HG03460 (cell line): Measurements from ENCODE around the gene FBXL7.

Experiments used
- ATAC-seq: cut with Tn5 transposase; IDR thresholded peaks from one replicate; pipeline ENCODE4 v1.9.1; 2021; ENCODE audit not compliant: unreplicated experiment

Gene FBXL7

DNA sequence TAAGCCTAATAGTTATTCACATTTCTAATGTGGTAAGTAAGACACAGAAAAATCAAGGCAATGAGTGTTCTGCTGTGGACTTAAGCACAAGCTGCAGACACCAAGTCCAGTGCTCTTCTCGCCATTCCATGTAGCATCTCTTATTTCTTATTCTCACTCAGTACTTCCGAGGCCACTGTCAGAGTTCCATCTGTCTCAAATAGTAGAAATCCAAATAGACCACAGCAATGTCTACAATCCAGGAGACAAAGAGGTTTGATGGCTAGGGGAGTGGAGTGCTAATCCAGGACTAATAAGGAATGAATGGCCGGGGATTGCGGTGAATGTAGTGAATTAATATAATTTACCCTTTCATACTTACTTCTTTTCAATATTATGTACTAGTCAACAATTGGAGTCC is 147.3 kb downstream of the FBXL7 start:
- ATAC-seq = no peak

DNA sequence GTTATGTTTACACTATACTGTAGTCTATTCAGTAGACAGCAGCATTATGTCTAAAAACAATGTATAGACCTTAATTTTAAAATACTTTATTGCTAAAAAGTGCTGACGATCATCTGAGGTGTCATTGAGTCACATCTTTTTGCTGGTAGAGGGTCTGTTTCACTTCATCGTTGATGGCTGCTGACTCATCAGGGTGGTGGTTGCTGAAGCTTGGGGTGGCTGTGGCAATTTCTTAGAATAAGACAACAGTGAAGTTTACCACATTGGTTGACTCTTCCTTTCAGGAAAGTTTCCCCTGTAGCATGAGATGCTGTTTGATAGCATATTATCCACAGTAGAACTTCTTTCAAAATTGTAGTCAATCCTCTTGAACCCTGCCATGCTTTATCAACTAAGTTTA is 150.3 kb downstream of the FBXL7 start:
- ATAC-seq = no peak

DNA sequence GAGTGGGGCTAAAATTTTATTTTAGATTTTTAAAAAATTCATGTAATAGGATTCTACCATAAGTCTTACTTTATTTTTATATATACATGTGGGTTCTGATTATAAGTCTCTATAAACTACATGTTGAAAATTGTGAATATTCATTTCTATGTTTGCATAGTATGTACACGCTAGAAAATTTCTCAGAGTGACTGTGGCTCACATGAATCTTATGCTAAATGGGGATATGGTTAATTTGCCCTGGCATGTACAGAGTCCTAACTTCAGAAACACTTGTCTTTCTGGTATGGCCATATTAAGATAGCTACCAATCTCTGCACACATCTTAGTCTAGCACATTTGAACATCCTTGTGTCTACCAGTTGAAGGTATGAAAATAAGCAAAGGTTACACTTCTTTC is 154.8 kb downstream of the FBXL7 start:
- ATAC-seq = no peak

DNA sequence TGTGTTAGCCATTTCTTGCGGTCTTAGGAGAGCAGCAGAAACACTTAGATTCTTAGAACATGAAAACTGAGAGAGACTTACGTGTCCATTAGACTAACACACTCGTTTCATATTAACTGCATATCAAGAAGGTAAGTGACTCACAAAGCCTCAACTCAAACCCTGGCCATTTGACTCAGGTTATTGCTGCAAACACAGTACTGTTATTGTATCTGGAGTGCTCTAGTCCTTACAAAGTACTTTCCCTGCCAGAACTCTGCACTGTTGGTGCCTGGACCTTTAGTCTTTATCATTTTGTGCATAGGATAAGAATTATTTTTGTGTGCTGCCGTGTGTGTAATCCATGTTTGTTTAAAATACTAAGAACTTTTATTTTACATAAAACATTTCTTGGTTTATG is 155.7 kb downstream of the FBXL7 start:
- ATAC-seq = no peak

DNA sequence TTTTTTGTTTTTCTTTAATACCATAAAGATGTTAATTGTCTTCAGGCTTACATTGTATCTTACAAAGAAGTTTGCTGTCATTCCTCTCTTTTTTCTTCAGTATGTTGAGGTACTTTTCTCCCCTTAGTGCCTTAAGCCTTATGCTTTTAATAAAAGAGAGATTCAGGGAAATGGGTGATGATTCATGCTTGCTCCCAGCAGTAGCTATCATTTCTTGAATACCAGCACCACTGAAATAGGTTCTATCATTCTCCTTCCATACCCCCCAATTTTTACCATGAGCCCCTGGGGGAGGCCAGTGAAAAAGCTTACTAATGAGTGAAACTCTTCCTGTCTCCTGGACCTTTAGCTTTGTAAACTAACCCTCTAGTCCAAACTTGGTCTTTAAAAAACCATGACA is 165.0 kb downstream of the FBXL7 start:
- no peak for ATAC-seq

DNA sequence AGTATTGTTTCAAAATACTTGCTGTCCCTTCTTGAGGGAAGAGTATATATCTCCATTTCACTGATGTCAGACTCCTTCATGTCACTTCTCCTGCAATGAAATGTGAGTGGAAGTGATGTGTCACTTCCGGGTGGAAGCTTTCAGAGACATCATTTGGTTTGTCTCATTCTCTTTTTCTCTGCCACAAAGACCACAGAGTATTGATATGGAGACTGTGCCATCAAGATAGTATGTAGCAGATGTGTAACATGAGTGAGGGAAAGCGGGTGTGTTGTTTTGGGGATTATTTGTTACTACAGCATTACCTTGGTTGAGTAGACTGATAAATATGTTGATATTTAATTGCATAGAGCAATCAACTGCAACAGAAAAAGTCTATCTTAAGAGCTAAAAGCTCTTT is 169.8 kb downstream of the FBXL7 start:
- ATAC-seq = no peak

DNA sequence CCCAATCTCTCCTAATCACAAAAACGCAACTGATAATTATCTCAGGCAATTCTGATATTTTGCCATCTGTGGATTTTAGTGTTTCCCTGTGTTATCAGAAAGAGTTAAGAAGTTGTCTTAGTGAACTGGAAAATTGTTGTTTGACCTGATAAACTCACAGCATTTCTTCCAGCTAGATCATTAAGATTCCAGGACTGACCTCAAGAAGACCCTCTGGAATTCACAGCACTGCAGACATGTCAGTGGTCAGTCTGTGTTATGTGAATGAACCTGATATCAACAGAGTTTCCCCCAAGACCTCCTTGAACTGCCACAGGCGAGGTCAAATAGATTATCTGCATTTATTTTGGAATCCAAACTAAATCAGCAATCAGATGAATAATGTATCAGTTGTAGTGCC is 174.7 kb downstream of the FBXL7 start:
- no peak for ATAC-seq

DNA sequence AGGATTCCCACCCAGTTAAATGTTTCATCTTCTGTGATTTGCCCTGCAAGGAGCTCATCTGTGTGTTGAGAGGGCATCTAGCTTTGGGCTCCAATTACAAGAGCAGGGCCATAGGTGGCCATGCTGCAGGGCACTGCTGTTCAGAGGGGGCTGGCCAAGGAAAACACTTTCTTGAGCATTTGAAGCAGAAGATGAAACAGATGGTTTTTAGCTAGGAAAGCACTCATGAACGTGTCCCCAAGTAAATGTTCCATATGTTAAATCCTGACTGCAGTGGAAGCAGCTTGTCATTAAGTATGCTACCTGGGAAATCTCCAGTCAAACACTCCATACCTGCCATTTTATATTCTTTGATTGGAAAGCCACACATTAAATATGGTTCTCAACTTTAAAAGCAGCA is 176.6 kb downstream of the FBXL7 start:
- no peak for ATAC-seq

DNA sequence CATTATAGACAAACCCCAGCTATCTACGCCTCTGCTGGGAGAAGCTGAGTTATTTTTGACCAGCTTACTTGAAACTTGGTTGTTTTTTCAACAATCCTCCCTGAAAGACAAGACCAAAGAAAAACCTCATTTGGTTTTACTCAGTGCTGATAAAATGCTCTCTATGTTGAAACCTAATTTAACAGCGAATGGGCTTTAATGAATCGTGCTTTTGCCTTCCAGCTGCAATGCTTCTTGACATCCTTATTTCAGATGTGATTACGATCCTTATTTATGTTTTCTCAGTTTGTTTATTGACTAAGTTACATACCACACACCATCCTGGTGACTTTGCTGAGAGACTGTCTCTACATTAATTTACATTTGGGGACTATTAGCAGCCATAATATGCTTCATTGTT is 179.2 kb downstream of the FBXL7 start:
- ATAC-seq = no peak

DNA sequence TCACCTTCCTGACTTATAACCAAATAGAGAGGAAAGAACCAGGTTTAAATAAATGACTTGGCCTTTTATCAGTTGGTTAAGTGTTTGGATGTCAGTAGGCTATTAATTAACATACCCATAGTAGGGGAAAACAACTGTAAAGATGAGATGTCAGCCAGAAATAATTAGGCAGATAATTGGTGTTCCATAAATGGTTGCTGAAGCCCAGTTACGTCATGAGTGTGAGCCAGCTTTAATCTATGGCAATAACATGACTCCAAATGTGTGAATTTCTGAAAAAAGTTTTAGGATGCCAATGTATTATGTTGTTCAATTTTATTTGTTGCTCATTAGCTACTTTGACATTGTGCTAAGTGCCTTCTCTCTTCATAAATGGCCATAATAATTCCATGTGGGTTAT is 180.5 kb downstream of the FBXL7 start:
- ATAC-seq = no peak

DNA sequence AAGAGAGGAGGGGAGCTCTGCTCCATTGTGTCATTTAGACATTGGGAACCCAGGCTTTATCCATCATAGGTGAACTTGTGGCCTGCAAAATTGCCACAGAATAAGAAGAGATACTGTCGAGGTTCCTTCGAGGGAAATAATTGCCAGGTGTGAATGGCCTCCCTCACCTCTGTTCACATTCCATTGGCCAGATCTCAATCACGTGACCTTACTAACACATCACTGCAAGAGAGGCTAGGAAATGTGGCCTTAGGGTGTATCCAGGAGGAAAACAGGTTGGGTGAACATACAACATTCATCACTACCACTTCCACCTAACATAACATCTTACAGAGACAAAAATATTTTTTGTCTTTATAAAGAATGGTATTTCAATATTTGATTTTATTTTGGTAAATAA is 182.1 kb downstream of the FBXL7 start:
- no peak for ATAC-seq

DNA sequence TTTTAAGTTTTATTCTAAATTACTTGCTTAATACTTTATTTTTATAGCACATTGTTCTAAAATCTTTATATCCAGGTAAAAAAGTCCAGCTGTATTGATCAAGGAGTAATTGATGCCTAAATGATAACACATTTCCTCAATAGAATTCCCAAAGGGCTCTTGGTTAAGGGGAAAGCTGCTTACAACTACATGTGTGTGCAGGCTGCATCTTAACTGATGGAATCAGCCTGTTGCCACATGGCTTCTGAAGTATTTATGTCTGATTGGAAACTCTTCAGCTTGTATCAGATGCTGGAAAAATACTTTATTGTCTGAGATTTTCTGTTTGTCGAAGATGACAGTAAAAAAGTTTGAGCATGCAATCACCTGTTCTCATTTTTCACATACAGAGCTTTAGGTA is 182.6 kb downstream of the FBXL7 start:
- no peak for ATAC-seq

DNA sequence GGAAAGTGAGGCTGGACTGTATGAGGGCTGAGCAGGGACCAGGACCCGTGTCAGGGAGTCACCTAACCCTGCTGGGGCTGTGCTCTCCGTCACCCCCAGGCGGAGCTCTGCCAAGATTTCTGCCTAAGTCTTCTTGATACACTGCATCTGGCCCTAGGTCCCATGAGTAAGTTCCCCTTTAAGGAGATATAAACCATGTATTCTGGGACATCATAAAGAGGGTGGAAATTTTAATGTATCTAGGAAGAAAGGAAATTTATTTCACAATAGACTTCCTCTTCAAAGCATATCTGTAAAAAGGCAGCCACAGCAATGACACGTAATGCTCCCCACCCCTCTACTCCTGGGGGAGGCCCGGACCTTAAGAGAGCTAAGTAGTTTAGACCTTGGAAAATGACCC is 183.4 kb downstream of the FBXL7 start:
- no peak for ATAC-seq

DNA sequence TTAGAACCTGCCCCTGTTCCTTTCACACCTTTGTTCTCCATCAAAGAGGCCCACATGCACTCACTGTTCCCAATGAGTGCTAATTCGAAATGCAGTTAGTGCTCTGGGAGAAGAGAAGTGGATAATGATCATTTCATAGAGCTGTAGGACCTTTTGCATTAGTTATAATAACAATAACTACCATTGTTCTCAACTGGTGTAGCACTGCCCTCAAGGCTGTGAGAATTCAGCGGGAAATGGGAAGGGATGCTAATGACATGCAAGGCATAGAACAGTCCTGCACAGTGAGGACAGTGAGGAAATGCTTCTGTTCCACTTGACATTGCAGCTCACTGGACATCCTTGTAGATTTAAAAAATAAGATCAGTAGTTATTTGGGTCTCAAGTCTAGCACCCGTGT is 187.4 kb downstream of the FBXL7 start:
- ATAC-seq = no peak

DNA sequence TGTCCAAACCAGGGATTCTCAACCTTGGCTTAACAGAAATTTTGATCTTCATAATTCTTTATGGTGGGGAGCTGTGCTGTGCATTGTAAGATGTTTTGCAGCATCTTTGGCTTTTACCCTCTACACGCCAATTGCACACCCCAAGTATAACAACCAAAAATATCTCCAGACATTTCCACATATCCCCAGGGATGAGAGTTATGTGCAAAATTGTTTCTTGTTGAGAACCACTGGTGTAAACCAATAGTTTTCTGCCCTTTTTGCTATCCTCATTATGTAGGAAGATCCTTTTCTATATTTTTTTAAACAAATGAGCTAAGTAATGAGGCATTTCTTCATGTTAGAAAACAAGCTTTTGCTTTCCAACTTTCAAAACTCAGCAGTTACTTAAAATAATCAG is 189.9 kb downstream of the FBXL7 start:
- no peak for ATAC-seq

DNA sequence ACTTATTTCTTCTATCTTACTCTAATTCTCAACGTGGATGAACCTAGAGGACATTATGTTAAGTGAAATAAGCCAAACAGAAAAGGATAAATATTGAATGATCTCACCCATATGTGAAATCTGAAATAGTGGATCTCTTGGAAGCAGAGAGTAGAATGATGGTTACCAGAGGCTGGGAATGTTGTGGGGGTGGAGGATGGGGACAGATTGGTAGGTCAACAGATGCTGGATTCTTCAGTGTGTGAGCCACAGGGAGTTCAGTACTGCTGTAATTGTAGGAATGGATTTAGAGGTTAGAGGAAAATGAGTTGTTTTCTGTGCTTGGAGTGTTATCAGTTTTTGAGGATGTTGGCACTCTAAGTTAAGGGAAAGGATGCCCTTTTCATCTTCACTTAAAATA is 190.6 kb downstream of the FBXL7 start:
- no peak for ATAC-seq

DNA sequence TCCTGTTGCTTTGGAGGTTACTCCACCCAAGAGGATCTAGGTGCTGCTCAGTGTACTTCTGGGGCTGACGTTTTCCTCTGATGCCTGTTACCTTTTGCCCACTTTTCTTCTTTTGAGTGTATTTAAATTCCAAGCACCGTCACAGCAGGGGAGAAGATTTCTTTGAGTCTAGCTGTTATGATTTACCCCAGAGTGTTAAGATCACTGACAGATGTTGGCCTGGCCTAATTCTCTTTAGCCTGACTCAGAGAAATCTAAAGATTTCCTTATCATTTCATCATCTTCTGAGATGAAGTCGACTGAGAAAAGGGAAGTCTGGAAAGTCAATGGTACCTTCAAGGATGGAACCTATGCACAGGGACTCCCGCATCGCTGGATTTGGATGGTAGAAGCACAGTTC is 191.5 kb downstream of the FBXL7 start:
- ATAC-seq = no peak

DNA sequence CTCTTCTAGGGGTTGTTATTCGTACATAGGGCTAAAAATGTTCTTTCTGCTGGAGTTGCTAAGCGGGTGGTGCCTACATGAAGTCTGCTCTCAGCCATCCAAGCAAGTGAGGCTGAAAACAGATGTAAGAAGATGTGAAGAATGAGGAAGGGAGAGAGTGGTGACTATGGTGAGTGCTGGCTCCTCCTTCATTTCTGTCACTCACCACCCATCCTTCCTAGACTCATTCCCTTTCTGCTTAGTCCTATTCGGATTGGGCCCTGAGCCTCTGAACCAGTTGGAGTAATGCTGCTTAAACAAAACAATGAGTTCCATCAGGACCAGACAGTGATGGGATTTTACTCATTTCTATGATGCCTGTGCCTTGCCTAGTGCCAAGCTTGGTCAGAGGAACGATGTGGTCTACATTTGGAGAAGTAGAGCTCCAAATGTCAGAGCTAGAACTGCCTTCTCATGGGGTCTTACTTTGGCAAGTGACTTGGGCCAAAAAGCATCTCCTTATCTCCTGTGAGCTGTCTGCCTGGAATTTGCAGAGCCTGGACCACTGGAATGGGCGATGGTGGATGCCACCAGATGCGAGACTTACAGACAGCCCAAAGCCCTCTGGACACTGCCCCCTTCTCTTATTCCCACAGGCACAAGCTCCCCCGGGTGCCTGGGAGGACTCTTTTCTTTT is 192.9 kb downstream of the FBXL7 start:
- no peak for ATAC-seq

DNA sequence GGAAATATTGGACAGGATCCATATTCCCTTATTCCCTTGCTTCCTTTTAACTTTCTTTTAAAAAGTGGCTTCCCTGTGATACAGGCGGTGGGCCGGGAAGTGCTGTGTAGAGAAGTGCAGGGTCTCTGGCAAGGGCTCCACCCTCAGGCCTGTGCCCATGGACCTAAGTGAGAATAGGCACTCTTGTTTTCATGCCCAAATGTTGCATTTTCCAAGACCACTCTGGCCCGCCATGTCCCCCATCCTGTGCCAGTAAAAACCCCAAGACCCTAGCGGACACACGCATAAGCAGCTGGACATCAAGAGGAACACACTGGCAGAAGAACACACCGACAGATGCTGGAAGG is 193.4 kb downstream of the FBXL7 start:
- no peak for ATAC-seq

DNA sequence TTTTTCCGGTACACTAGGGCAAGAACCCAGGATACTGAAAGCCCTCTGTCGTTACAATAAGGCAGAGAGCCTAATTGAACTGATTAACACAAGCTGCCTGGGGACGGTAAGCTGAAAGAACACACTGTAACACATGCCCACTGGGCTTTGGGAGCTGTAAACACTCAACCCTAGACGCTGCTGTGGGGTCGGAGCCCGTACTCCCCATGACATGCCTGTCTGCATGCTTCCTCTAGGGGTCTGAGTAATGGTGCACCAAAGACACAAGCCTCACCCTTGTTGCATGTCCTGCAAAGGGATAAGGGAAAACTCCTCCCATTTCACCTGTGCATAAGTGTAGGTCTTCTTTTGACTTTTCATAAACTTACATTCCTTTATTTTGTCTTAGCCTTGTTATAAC is 194.0 kb downstream of the FBXL7 start:
- no peak for ATAC-seq

DNA sequence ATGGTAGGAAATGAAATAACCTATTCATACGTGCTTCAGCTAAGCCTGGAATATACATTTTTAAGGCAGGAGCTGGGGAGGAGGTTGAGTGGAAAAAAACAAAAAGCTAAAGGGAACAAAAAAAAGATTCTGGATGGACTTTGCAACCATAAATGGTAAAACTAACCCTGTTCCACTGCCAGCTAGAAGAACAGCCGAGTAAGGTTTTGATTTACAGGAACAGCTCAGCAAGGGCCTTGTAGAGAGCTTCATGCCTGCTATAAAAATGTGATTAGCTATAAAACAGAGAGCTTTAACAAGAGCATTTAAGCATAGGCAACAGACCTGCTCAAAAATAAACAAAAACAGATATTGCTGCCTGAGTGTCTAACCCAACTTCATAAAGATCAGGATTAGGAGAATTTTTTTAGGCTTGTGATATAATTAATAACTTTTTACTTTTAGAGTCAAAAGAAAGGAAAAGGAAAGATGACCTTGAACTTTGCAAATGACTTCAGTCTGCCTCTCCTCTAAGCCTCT is 194.8 kb downstream of the FBXL7 start:
- no peak for ATAC-seq

DNA sequence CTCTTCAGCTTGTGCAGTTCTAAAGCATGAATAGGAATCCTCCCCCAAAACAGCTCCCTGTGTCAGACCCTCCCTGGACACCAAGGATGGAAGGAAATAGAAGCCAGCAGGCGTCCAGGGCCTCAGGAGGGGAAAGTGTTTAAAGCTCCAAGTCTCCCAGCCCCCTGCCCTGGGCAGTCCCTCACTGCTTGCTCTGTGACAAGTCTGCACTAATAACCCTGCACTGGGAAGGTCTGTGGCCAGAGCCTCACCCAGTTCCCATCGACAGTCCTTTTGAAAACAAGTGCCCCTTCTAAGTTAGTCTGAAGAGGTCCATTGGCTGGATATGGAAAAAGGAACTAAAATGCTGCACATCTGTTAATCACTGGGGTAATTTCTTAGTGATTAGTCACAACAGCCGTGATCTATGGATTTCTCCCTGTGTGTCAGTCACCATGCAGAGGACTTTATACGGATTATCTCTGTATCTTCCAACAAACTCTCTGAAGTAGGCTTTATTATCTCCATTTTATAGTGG is 195.3 kb downstream of the FBXL7 start:
- no peak for ATAC-seq

DNA sequence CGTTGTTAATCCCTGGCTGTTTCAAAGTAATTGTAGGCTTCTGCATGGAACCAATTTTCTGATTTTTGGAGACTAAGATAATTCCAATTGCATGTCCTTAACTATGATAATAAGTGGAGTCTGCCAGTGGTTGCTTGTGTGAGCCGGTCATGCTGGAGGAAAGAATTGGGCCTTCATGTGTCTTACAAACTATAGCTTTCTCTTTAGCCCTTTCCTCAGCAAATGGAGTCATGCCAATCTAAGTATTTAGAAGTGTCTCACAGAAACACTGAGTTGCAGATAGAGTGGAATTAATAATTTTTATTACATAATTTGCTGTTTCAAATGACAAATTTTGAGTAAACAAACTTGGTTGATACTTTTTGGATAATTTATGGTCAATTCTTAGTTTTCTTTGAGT is 200.4 kb downstream of the FBXL7 start:
- ATAC-seq = no peak
